ENCODE data around the gene CCL13.

The CCL13 gene

DNA sequence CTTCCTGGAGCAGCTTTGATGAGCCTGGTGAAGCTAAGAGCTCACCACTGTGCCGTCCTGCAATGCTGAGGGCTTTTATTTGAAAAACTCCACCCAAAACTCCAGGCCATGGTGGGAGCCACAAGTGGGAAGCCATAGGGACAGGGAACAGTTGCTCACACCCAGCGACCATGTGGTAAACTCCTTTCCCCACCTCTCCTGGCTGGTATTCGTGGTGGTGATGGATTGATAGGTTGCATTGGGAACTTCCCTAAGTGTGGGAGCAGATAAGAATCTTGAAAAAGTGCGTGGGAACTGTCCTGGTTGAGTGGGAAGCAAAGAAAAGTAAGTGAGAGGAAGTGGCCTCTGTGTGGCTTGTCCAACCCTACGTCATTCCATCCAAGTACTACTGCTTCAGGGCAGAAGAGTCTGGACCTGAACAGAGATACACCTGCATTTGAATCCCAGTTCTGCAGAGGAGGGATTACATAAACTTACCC is 6.9 kb downstream of the CCL13 start, which contains the start of gene CCL1:
TSS of gene CCL1 (minus strand) at position 51 of the 479 bp plus-strand sequence. CDS start 72 bp downstream, outside the sequence.
- DNase-seq (ENCODE audit: low read depth in 2 of 2), result no peak

DNA sequence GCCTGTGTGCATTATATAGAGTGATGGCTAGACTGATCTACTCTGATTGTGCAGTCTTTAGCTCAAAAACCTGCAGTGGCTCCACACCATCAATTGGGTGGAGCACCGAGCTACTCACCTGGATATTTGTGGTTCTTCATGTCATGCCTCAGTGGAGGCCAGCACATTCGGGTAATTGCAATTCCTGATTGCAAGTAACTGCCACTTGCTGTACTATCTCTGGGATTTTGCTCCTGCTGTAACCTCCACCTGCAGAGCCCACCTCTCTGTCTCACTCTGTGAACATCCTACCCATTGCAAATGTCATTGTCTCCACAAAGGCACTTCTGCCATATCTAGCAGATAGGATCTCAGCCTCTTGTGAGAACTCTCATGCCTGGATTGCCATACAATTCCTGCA is 8.5 kb downstream of the CCL13 start:
- no peak for DNase-seq (ENCODE audit: low read depth in 2 of 2)

DNA sequence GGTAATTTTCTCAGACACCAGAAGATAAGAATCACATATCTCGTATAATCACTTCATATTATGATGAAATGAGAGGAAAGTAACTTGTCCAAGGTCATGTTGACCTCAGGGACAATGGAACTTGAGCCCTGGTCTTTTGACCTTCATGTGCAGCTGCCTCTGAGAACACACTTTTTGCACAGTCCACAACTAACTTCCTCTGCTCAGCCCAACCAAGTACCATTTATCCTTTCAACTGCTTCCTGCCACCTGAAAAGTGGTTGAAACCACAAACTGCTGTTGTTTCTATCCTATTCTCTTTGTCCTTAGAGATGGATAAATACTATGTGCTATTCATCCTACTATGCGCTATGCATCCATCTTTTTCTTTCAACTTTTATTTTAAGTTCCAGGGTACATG is 9.1 kb downstream of the CCL13 start:
- no peak for DNase-seq (ENCODE audit: low read depth in 2 of 2)

DNA sequence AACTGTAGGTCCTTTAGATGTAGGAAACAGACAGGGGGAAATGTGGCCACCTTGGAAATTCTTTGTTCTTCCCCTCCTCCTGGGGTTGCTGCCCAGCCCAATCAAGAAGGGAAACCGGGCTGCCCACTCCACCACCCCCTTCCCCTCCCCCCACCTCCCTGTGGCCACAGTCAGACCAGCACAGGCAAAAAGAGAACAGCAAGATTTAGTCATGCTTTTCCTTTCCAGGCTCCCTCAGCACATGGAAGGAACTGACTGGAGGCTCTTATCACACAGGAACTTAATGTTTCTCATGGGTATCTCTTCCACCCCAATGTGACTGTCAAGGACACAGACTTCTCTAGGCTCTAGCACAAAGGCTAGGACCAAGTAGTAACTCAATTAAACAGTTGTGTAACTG is 9.7 kb downstream of the CCL13 start:
- no peak for DNase-seq (ENCODE audit: low read depth in 2 of 2)

- no peak for DNase-seq (ENCODE audit: low read depth in 2 of 2)
Observed at GRCh38 chr17:34366529-34367107, 10.3 kb downstream of the CCL13 start.

GRCh38 chr17:34367486-34368195 is 11.4 kb downstream of the CCL13 start:
- DNase-seq (ENCODE audit: low read depth in 2 of 2), result no peak

GRCh38 chr17:34368196-34368945 is 12.1 kb downstream of the CCL13 start:
- DNase-seq (ENCODE audit: low read depth in 2 of 2), result no peak

DNA sequence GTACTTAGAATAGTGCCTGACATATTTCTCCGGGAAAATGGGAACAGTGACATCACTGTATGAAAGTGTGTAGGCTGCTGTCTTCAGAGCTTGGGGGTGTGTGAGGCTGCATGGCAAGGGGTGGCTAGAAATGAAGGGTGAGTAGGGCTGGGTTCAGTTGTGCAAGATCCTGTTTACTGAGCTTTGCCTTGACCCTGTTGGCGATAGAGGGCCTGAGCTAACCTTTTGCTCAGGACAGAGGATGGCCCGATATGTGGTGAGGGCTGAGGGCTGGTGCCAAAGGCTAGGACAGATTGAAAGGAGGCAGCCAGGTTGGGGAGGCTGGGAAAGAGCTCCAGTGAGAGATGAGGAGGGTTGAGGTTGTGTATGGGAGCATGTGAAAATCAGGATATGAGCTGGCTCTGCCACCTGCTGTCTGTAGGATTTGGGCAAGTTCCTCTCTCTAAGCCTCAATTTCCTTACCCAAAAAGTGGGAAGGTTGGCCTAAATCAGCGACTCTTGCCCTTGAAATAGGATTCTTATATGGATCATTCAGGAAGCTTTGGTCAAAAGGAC is 12.7 kb downstream of the CCL13 start:
- no peak for DNase-seq (ENCODE audit: low read depth in 2 of 2)

DNA sequence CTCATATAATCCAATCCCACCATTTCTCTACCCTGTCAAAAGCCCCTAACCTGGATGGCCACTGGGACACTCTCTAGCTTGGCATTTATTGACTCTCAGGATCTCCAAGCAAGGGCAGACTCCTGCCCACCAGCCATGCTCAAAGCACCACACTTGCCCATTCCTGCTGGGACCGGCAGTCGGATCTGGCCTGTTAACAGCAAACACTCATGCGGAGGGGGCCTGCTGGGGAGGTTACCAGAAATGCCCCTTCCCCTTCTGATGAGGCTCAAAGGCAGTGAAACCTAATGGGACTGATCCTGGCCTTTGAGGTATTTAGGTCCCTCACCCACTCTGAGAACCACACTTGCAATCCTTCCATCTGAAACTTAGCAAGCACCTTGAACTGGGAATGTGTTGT is 13.3 kb downstream of the CCL13 start:
- no peak for DNase-seq (ENCODE audit: low read depth in 2 of 2)

DNA sequence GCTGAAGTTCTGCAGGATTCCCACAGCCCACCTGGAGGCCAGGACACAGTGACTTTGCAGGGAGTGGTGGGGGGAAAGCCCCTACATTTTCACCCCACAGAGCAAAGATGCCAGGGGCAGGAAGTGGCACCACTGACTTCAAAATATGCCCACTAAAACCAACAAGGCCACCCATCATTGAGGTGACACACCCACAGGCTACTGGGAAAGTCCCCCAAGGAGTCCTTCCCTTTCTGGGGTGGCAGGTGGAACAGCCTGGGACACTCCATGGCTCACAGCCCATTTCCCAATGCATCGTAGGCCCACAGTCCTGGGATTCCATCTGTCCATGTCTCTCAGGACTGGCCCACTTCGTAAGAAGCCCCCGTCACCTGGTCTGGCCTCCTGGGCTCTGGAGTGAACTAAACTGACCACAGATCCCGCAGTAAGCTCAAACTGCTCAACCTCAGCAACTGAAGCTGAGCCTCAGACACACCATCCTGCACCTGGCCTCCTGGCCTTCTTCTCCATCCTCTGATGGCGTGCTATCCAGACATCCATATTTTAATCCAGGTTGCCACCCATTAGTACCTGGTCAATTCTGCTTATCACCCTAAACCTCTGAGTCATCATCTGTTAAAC is 14.2 kb downstream of the CCL13 start:
- DNase-seq (ENCODE audit: low read depth in 2 of 2), result no peak

GRCh38 chr17:34370997-34371395 is 14.7 kb downstream of the CCL13 start:
- no peak for DNase-seq (ENCODE audit: low read depth in 2 of 2)

DNA sequence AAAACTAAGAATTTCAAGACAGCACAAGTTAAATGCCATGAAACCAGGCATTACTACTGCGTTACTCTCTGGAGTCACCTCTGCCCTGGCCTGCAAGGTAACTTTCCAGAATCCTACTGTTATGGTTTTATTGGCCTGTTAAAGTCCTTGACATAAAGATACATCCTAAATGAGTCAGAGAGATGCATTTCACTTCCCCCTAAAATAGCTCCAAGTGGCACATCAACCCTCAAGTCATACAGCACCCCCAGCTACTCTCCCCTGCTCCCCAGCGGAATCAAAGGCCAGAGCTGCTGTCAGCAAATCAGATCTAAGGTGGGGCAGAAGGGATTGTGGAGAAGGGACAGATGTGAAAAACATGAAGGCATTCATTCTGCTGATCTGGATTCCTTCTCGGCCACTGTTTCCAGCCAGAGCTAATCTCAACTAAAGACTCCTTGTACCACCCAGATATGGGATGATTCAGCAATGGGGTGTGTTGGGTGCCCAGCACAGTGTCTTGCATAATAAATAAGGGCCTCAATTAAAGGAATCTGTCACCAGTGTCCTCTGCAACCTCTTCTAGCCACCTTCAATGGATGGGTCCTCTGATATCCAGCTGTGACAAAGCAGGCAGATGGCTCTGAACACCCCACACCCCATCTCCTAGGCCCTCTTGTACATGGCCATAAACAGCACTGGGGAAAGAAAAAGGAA is 15.3 kb downstream of the CCL13 start:
- DNase-seq (ENCODE audit: low read depth in 2 of 2), result no peak

GRCh38 chr17:34374457-34374856 is 18.2 kb downstream of the CCL13 start:
- DNase-seq (ENCODE audit: low read depth in 2 of 2), result no peak

- DNase-seq (ENCODE audit: low read depth in 2 of 2), result no peak
Observed at GRCh38 chr17:34375426-34375997, 19.2 kb downstream of the CCL13 start.

- DNase-seq (ENCODE audit: low read depth in 2 of 2), result no peak
Observed at GRCh38 chr17:34377078-34377823, 21.0 kb downstream of the CCL13 start.

- no peak for DNase-seq (ENCODE audit: low read depth in 2 of 2)
Observed at GRCh38 chr17:34378664-34379101, 22.4 kb downstream of the CCL13 start.

DNA sequence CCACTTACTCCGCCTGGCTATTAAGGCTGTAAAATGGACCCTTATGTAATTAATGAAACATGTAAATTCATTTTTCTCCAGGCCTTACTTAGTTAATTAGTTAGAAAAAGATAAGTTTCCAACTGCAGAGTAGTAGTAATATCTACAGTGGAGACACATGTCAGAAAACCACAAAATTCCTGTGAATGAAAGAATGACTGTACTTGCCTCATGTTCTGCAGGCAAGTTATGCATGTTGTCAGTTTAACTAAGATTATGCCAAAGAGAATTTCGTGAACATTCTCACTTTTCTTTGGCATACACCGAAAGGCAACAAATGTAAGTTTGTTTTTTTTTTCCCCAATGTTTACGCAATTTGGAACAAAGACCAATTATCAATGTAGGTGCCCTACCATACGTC is 23.6 kb downstream of the CCL13 start:
- DNase-seq (ENCODE audit: low read depth in 2 of 2), result no peak

GRCh38 chr17:34382621-34383124 is 26.4 kb downstream of the CCL13 start:
- DNase-seq (ENCODE audit: low read depth in 2 of 2), result no peak

GRCh38 chr17:34383216-34383615 is 26.9 kb downstream of the CCL13 start:
- no peak for DNase-seq (ENCODE audit: low read depth in 2 of 2)

DNA sequence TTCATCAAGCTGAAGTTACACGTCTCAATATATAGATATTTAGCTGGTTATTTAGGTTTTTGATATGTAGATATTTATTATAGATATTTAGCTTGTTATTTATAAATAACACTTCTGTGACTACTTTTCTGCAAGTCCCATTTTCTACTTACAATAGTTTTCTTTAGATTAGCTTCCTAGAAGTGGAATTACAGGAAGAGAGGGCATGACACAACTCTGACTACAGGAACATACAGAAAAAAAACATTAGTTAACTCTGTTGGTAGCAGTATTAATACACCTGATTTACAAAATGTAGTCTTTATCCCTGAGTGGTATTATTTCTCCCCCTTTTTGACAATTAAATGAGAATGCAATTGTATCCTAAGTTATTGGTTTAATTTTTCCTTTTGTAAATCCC is 28.0 kb downstream of the CCL13 start:
- no peak for DNase-seq (ENCODE audit: low read depth in 2 of 2)

Measured in fibroblast of skin of left biceps (primary cell).